Ovary (tissue), 3 donors: Measurements from ENCODE around the gene GLI1.

Source experiments
- CTCF ChIP-seq, 3 donors: fragments of 450-650 bp in 2 of 3; fragments of 200-600 bp in 1 of 3; IDR thresholded peaks; one replicate each; pipeline versions ENCODE4 v1.5.1 to v1.8.0; 2016 to 2022; ENCODE audit warnings: antibody characterized with exemption in 3 of 3, mild to moderate bottlenecking in 1 of 3
- EP300 ChIP-seq: sonication (generic); formaldehyde crosslinking; IDR thresholded peaks from one replicate; pipeline ENCODE4 v1.6.1; 2017; ENCODE audit warnings: antibody characterized with exemption
- POLR2A ChIP-seq: fragments of 450-650 bp; IDR thresholded peaks from one replicate; pipeline ENCODE4 v1.6.1; 2017; ENCODE audit warnings: antibody characterized with exemption, mild to moderate bottlenecking, moderate library complexity
- donor health status: DM: no; HTN: no; CAD: no.

DNA sequence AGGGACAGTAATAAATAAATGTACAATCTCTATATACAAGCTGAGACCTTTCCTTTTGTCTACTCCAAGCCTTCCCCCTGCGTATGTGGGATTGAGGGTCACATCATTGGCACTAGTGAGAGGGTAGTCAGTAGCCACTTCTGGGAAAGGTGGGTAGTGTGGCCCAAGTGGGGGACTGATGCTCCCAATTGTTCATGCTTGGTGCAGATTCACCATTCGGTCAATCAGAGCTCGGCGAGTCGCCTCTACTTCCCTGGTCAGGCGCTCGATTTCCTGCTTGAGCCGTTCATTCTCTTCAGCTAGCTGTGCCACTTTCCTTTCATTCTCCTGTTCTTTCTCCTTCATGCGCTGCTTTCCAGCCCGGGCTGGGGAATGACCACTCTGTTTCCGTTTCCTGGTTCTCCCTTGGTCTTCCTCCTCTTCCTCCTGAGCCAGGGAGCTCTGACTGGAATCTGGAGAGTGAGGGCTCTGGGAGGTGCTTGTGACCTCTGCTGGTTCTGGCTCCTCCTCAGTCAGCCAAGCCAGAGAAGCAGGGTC is 57.1 kb downstream of the GLI1 start:
- TF ChIP-seq CTCF (IDR thresholded peaks at IDR 0.05) (no peak), POLR2A (no peak), EP300 (no peak)
